Measurements from ENCODE around the gene STXBP6. TPM values are rescaled to one million over a fixed set of nuclear protein-coding genes. Genes with fewer than 3 reads are reported as not detected.

STXBP6 gene
- total RNA-seq, 2 donors from 2014 or later: not detected

- Mint-ChIP-seq H3K4me1 (ENCODE audit: low read depth in 2 of 2) (peaks cover 10 to 11% of the 10 kb centered on the region in 2 donors), H3K4me3 (no peak overlapping the region)
- no peak for ATAC-seq
Measured at GRCh38 chr14:24857277-24857676, 192.7 kb downstream of the STXBP6 start.

DNA sequence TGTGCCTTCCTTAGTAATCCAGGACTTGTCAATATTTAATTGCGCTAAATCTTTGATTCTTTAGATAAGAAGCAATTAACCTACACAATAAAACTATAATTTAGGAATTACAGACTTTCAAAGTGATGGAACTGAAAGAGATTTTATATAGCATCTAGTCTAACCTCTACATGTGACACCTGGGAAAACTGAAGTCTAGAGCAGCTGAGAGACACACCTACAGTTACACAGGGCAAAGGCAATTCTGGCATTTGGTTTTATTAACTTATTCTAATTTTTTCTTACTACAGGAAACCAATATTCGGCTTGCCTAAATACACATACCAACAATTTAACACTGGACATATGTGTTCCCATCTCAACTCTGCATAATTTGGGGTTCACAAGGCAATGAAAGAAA lies 196.5 kb downstream of the STXBP6 start:
- Mint-ChIP-seq H3K4me3 (no peak overlapping the region), H3K36me3 (no peaks in the 10 kb centered on the region), H3K27me3 (peaks cover 21 to 25% of the 10 kb centered on the region in 2 donors), H3K27ac (no peak overlapping the region), H3K4me1 (ENCODE audit: low read depth in 2 of 2) (no peaks in the 10 kb centered on the region), H3K9me3 (no peaks in the 10 kb centered on the region)
- no peak for DNase-seq (ENCODE audit: low spot score)
- no peak for ATAC-seq

More at GRCh38 chr14:24857277-24857676, 192.7 kb downstream of the STXBP6 start:
- no peak for DNase-seq (ENCODE audit: low spot score)
- Mint-ChIP-seq H3K9me3 (no peaks in the 10 kb centered on the region), H3K27me3 (peaks cover 15 to 18% of the 10 kb centered on the region in 2 donors), H3K27ac (no peak overlapping the region), H3K36me3 (no peaks in the 10 kb centered on the region)

DNA sequence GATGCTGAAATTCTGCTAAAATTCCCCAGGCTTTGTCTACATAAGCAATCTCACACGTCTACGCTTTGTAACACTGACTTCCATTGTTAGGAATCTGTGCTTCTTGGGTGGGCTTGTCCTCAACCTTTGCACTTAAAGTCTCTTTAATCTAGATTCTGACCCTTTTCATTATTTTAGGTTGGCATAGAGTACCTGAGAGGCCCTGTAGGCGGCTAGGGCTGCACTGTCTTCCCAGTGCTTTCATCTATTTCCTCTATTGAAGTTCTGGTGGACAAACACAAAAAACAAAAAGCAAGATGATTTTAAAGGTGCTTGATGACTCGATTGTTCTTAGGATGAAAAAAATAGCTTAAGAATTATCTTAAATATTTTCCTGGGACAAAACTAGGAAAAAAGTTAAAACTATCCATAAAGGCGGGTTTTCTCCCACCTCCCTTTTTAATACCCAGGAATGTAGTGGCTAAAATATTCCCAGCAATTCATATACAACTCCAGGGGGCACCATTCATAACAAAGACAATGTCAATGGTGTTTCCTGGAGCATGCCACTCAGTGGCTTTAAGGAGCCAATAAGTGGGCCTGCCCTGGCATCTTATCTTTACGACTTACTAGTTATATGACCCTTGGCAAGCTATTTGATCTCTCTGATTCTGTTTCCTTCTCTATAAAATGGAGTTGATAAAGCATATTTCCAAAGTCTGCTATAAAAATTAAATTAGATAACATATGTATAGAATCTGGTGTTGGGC lies 197.5 kb downstream of the STXBP6 start:
- peaks cover 20 to 27% of the 10 kb centered on the region in 2 donors for H3K27me3 Mint-ChIP-seq
- H3K27ac Mint-ChIP-seq: no peak overlapping the region
- ATAC-seq (no peak), DNase-seq (ENCODE audit: low spot score) (no peak)
- no peaks in the 10 kb centered on the region for H3K36me3 Mint-ChIP-seq
- no peaks in the 10 kb centered on the region for H3K4me1 Mint-ChIP-seq (ENCODE audit: low read depth in 2 of 2)
- H3K9me3 Mint-ChIP-seq: no peaks in the 10 kb centered on the region
- no peak overlapping the region for H3K4me3 Mint-ChIP-seq

DNA sequence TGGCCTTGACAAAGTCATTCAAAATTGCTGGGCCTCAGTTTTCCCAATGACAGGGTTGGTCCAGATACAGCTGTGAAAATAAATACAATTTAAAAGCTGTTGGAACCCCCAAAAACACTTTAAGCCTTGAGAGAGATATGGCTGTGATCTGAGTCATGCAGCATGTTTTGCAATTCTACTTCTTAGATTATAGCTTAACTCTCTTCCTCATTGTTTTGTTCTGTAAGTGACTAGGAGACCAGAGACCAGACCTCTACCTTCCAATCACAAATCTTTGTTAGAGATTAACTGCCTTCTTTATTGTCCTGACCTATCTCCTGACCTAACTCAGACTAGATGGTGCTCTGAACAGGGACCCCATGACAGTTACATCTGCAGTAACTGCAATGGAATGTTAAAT lies 198.1 kb downstream of the STXBP6 start:
- no peaks in the 10 kb centered on the region for H3K9me3 Mint-ChIP-seq
- H3K36me3 Mint-ChIP-seq: no peaks in the 10 kb centered on the region
- H3K27me3 Mint-ChIP-seq: peaks cover 20 to 25% of the 10 kb centered on the region in 2 donors
- DNase-seq (ENCODE audit: low spot score) (no peak), ATAC-seq (no peak)
- no peak overlapping the region for H3K4me3 Mint-ChIP-seq
- H3K27ac Mint-ChIP-seq: no peak overlapping the region
- H3K4me1 Mint-ChIP-seq (ENCODE audit: low read depth in 2 of 2): no peaks in the 10 kb centered on the region

- DNase-seq (ENCODE audit: low spot score) (no peak), ATAC-seq (no peak)
- peaks cover 20 to 21% of the 10 kb centered on the region in 2 donors for H3K27me3 Mint-ChIP-seq
- no peaks in the 10 kb centered on the region for H3K36me3 Mint-ChIP-seq
- H3K4me1 Mint-ChIP-seq (ENCODE audit: low read depth in 2 of 2): no peaks in the 10 kb centered on the region
- no peak overlapping the region for H3K4me3 Mint-ChIP-seq
- no peaks in the 10 kb centered on the region for H3K9me3 Mint-ChIP-seq
- no peak overlapping the region for H3K27ac Mint-ChIP-seq
Measured at GRCh38 chr14:24851406-24851805, 198.5 kb downstream of the STXBP6 start.

GRCh38 chr14:24850072-24850471 lies 199.9 kb downstream of the STXBP6 start:
- Mint-ChIP-seq H3K9me3 (no peaks in the 10 kb centered on the region), H3K27me3 (peaks cover 22 to 28% of the 10 kb centered on the region in 2 donors), H3K4me1 (ENCODE audit: low read depth in 2 of 2) (no peaks in the 10 kb centered on the region), H3K36me3 (no peaks in the 10 kb centered on the region), H3K4me3 (no peak overlapping the region), H3K27ac (no peak overlapping the region)
- no peak for DNase-seq (ENCODE audit: low spot score)
- no peak for ATAC-seq

DNA sequence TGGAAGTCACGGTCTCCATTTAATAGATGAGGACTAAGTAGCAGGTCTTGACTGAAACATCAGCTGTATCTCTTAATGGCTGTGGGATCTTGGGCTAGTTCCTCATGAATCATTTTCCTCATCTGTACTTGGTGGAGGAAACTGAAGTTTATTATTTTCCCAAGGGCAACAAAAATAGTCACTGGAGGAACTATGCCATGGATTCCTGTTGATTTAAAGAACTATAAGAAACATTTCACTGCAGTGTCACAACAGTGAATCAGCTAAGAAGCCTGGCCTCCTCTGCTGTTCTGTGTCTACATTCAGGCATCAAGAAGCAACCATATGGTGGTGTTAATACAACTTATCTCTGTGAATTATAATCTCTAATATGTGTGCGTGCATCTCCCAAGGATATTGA lies 200.5 kb downstream of the STXBP6 start:
- no peak overlapping the region for H3K4me3 Mint-ChIP-seq
- ATAC-seq (no peak), DNase-seq (ENCODE audit: low spot score) (no peak)
- H3K9me3 Mint-ChIP-seq: no peaks in the 10 kb centered on the region
- H3K27me3 Mint-ChIP-seq: peaks cover 22 to 28% of the 10 kb centered on the region in 2 donors
- H3K36me3 Mint-ChIP-seq: no peaks in the 10 kb centered on the region
- H3K27ac Mint-ChIP-seq: no peak overlapping the region
- H3K4me1 Mint-ChIP-seq (ENCODE audit: low read depth in 2 of 2): no peaks in the 10 kb centered on the region

GRCh38 chr14:24848102-24848790 lies 201.7 kb downstream of the STXBP6 start:
- no peaks in the 10 kb centered on the region for H3K4me1 Mint-ChIP-seq (ENCODE audit: low read depth in 2 of 2)
- H3K27ac Mint-ChIP-seq: no peak overlapping the region
- peaks cover 14 to 20% of the 10 kb centered on the region in 2 donors for H3K27me3 Mint-ChIP-seq
- no peaks in the 10 kb centered on the region for H3K9me3 Mint-ChIP-seq
- ATAC-seq: no peak
- H3K4me3 Mint-ChIP-seq: no peak overlapping the region
- no peak for DNase-seq (ENCODE audit: low spot score)
- no peaks in the 10 kb centered on the region for H3K36me3 Mint-ChIP-seq

- ATAC-seq (no peak), DNase-seq (ENCODE audit: low spot score) (no peak)
- H3K36me3 Mint-ChIP-seq: no peaks in the 10 kb centered on the region
- peaks cover 14 to 20% of the 10 kb centered on the region in 2 donors for H3K27me3 Mint-ChIP-seq
- no peak overlapping the region for H3K4me3 Mint-ChIP-seq
- H3K27ac Mint-ChIP-seq: no peak overlapping the region
- no peaks in the 10 kb centered on the region for H3K4me1 Mint-ChIP-seq (ENCODE audit: low read depth in 2 of 2)
- H3K9me3 Mint-ChIP-seq: no peaks in the 10 kb centered on the region
Measured at GRCh38 chr14:24847568-24848095, 202.3 kb downstream of the STXBP6 start.

GRCh38 chr14:24846261-24846660 lies 203.7 kb downstream of the STXBP6 start:
- no peaks in the 10 kb centered on the region for H3K4me1 Mint-ChIP-seq (ENCODE audit: low read depth in 2 of 2)
- peaks cover 21 to 24% of the 10 kb centered on the region in 2 donors for H3K27me3 Mint-ChIP-seq
- H3K9me3 Mint-ChIP-seq: no peaks in the 10 kb centered on the region
- DNase-seq (ENCODE audit: low spot score): no peak
- no peaks in the 10 kb centered on the region for H3K36me3 Mint-ChIP-seq
- no peak overlapping the region for H3K27ac Mint-ChIP-seq
- H3K4me3 Mint-ChIP-seq: no peak overlapping the region
- ATAC-seq: no peak

DNA sequence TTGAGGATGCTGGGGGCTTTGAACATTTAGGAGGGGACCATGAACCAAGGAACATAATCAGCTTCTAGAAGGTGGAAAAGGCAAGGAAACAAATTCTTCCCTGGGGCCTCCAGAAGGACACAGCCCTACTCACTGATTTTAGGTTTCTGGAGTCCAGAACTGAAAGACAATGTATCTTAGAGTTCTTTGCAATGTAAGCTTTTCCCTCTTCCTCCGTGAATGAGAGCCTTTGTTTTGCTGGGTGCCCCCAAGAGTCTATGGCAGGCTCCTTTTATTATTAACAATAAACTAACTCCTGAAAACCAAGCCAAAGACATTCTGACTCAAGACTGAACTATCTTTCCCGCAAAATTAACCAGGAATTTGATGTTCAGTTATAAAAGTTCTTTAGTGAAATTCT lies 204.1 kb downstream of the STXBP6 start:
- Mint-ChIP-seq H3K27ac (no peak overlapping the region), H3K9me3 (no peaks in the 10 kb centered on the region), H3K4me3 (no peak overlapping the region), H3K36me3 (no peaks in the 10 kb centered on the region), H3K4me1 (ENCODE audit: low read depth in 2 of 2) (no peaks in the 10 kb centered on the region), H3K27me3 (peaks cover 21 to 24% of the 10 kb centered on the region in 2 donors)
- ATAC-seq (no peak), DNase-seq (ENCODE audit: low spot score) (no peak)

DNA sequence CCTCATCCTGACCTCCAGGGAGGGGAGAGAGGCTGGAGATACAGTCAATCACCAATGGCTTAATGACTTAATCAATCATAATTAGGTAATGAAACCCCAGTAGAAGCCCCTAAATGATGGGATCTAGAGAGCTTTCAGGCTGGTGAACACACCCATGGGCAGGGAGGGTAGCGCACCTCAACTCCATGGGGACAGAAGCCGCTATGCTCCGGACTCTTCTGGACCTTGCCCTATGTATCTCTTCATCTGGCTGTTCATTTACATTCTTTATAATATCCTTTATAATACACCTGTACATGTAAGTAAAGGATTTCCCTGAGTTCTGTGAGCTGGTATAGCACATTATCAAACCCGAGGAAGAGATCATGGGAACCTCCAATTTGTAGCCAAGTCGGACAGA lies 205.9 kb downstream of the STXBP6 start:
- peaks cover 19 to 20% of the 10 kb centered on the region in 2 donors for H3K27me3 Mint-ChIP-seq
- no peaks in the 10 kb centered on the region for H3K36me3 Mint-ChIP-seq
- H3K9me3 Mint-ChIP-seq: no peaks in the 10 kb centered on the region
- H3K4me1 Mint-ChIP-seq (ENCODE audit: low read depth in 2 of 2): no peaks in the 10 kb centered on the region
- no peak overlapping the region for H3K27ac Mint-ChIP-seq
- no peak overlapping the region for H3K4me3 Mint-ChIP-seq
- ATAC-seq (no peak), DNase-seq (ENCODE audit: low spot score) (no peak)

- Mint-ChIP-seq H3K9me3 (no peaks in the 10 kb centered on the region), H3K4me1 (ENCODE audit: low read depth in 2 of 2) (no peaks in the 10 kb centered on the region), H3K4me3 (no peak overlapping the region), H3K36me3 (no peaks in the 10 kb centered on the region), H3K27ac (no peak overlapping the region), H3K27me3 (peaks cover 15 to 18% of the 10 kb centered on the region in 2 donors)
- ATAC-seq (no peak), DNase-seq (ENCODE audit: low spot score) (no peak)
Measured at GRCh38 chr14:24843494-24843893, 206.5 kb downstream of the STXBP6 start.

DNA sequence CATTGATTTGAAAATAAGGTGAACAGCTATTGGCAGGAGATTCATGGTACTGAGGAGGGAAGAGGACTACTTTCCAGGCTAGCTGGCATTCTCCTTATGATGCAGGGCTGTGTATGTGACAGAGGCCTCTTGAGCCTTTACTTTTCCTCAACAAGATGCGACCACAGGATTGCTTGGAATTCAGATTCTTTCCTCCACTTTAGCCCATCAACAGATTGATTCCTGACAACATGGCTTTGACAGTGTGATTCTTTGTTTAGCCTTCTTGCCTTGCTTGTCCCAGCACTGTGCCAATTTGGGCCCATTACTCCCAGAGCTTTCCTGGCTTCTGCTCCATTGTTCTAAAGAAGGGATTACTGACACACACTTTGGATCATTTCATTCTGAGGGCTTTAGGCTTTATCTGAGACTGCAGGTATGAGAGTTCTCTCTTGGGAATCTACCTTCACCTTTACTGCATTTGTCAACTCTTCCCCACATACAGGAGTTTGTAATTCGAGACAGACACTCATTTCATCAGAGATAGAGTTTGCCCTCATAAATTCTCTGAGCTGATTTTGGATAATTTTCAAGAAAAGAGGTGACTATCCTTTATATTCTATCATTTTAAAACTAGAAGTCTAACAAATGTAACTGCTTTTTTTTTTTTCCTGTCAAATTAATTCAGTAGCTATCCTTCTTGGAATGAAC lies 209.6 kb downstream of the STXBP6 start:
- Mint-ChIP-seq H3K27ac (no peak overlapping the region), H3K36me3 (no peaks in the 10 kb centered on the region), H3K4me3 (no peak overlapping the region), H3K27me3 (peaks cover 12 to 14% of the 10 kb centered on the region in 2 donors), H3K4me1 (ENCODE audit: low read depth in 2 of 2) (no peaks in the 10 kb centered on the region), H3K9me3 (no peaks in the 10 kb centered on the region)
- DNase-seq (ENCODE audit: low spot score) (no peak), ATAC-seq (no peak)
